Liver (tissue), 3 donors: Measurements from ENCODE around the gene WDR5.

ENCODE experiments used
- RAD21 ChIP-seq, 2 donors: IDR thresholded peaks; 2 replicates each; pipeline ENCODE4 v1.6.1; 2016; ENCODE audit warnings: antibody characterized with exemption in 2 of 2, mild to moderate bottlenecking in 2 of 2
- TF ChIP-seq, protein P1 (sequence below): fragments of 150-350 bp; IDR thresholded peaks from 2 replicates; pipeline ENCODE4 v1.5.1; 2017; ENCODE audit warnings: improper control_type of control experiment, low read depth, low read length; ENCODE audit not compliant: missing input control
- donor health status: healthy.
- donor health status: healthy.

GRCh38 chr9:134111064-134111463 lies 24.8 kb upstream of the WDR5 start:
- TF ChIP-seq, protein P1, sequence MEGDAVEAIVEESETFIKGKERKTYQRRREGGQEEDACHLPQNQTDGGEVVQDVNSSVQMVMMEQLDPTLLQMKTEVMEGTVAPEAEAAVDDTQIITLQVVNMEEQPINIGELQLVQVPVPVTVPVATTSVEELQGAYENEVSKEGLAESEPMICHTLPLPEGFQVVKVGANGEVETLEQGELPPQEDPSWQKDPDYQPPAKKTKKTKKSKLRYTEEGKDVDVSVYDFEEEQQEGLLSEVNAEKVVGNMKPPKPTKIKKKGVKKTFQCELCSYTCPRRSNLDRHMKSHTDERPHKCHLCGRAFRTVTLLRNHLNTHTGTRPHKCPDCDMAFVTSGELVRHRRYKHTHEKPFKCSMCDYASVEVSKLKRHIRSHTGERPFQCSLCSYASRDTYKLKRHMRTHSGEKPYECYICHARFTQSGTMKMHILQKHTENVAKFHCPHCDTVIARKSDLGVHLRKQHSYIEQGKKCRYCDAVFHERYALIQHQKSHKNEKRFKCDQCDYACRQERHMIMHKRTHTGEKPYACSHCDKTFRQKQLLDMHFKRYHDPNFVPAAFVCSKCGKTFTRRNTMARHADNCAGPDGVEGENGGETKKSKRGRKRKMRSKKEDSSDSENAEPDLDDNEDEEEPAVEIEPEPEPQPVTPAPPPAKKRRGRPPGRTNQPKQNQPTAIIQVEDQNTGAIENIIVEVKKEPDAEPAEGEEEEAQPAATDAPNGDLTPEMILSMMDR: no peak
- no peak for TF ChIP-seq RAD21 (IDR thresholded peaks at IDR 0.05)
